Peyer's patch (tissue), 4 donors: ENCODE results near the gene BHLHE23. TPM values are rescaled to one million over a fixed set of nuclear protein-coding genes. Genes with fewer than 3 reads are reported as not detected.
A peak's percentile ranks its signal among the peaks of the same experiment; 100 is the strongest.

Source experiments
- DNase-seq, 3 donors: peaks; one replicate each; pipeline ENCODE4 v3.0.0-alpha.2; 2017 to 2019
- H3K27ac ChIP-seq, 4 donors: fragments of 200-600 bp; sonication (generic); one replicate each; pipeline ENCODE4 v1.5.1; 2016 to 2019
- H3K27me3 ChIP-seq, 2 donors: fragments of 200-600 bp; sonication (generic); one replicate each; pipeline ENCODE4 v1.5.1; 2019
- H3K36me3 ChIP-seq, 3 donors: fragments of 200-600 bp; sonication (generic); one replicate each; pipeline ENCODE4 v1.5.1; 2016 to 2019
- H3K4me1 ChIP-seq, 4 donors: fragments of 200-600 bp; sonication (generic); one replicate each; pipeline ENCODE4 v1.5.1; 2016 to 2019
- H3K4me3 ChIP-seq, 4 donors: fragments of 200-600 bp; sonication (generic); 1 replicate in 3 of 4; 2 replicates in 1 of 4; pipeline ENCODE4 v1.5.1; 2016 to 2019; ENCODE audit warnings: mild to moderate bottlenecking in 1 of 4
- H3K9me3 ChIP-seq, 4 donors: fragments of 200-600 bp; sonication (generic); one replicate each; pipeline ENCODE4 v1.5.1; 2016 to 2019; ENCODE audit warnings: mild to moderate bottlenecking in 1 of 4
- CTCF ChIP-seq, 6 experiments: fragments of 450-650 bp in 4 of 6; fragments of 200-600 bp in 2 of 6; sonication (generic) in 1 of 6; IDR thresholded peaks; one replicate each; pipeline ENCODE4 v1.5.1; 2017 to 2019; ENCODE audit warnings: antibody characterized with exemption in 6 of 6, mild to moderate bottlenecking in 3 of 6, moderate library complexity in 1 of 6
- POLR2A ChIP-seq, 2 donors: fragments of 450-650 bp; IDR thresholded peaks; one replicate each; pipeline ENCODE4 v1.5.1; 2017; ENCODE audit warnings: antibody characterized with exemption in 2 of 2, mild to moderate bottlenecking in 2 of 2, moderate library complexity in 2 of 2
- total RNA-seq, 4 donors: library from RNA; depleted of rRNA; stranded (reverse); fragments of >200 nt; gene quantifications; one replicate each; pipeline ENCODE4 v1.1.0, GENCODE V29; 2016

BHLHE23 gene
- total RNA-seq, 4 donors from 2014 or later = not detected

GRCh38 chr20:63028461-63028921 is 21.7 kb upstream of the BHLHE23 start:
- H3K27me3 ChIP-seq = peaks cover 0 to 4% of the 10 kb centered on the region in 2 donors
- TF ChIP-seq CTCF (IDR thresholded peaks at IDR 0.05) = no peak
- no peak for TF ChIP-seq POLR2A (IDR thresholded peaks at IDR 0.05)
- H3K9me3 ChIP-seq = no peaks in the 10 kb centered on the region
- peaks cover 0 to 2% (median 0%) of the 10 kb centered on the region in 4 donors for H3K4me1 ChIP-seq
- H3K4me3 ChIP-seq = no peak overlapping the region
- DNase-seq = peak in 1 of 3 donors; percentile 33
- no peak overlapping the region for H3K27ac ChIP-seq
- no peaks in the 10 kb centered on the region for H3K36me3 ChIP-seq

GRCh38 chr20:63027922-63028389 is 21.2 kb upstream of the BHLHE23 start:
- Histone ChIP-seq H3K4me1 (no peaks in the 10 kb centered on the region), H3K36me3 (no peaks in the 10 kb centered on the region), H3K9me3 (no peaks in the 10 kb centered on the region), H3K27me3 (peaks cover 0 to 4% of the 10 kb centered on the region in 2 donors), H3K4me3 (no peak overlapping the region), H3K27ac (no peak overlapping the region)
- TF ChIP-seq CTCF (IDR thresholded peaks at IDR 0.05) (no peak), POLR2A (IDR thresholded peaks at IDR 0.05) (no peak)
- peak in 1 of 3 donors; percentile 36 for DNase-seq

- Histone ChIP-seq H3K4me1 (no peaks in the 10 kb centered on the region), H3K4me3 (no peak overlapping the region), H3K36me3 (no peaks in the 10 kb centered on the region), H3K9me3 (no peaks in the 10 kb centered on the region), H3K27ac (no peak overlapping the region), H3K27me3 (peaks cover 0 to 4% of the 10 kb centered on the region in 2 donors)
- peak in 1 of 3 donors; percentile 16 for DNase-seq
- TF ChIP-seq POLR2A (IDR thresholded peaks at IDR 0.05) (no peak), CTCF (IDR thresholded peaks at IDR 0.05) (no peak)
Measured at GRCh38 chr20:63027221-63027921, 20.6 kb upstream of the BHLHE23 start.

- DNase-seq = peak in 1 of 3 donors; percentile 15
- Histone ChIP-seq H3K4me3 (no peak overlapping the region), H3K36me3 (no peaks in the 10 kb centered on the region), H3K27me3 (peaks cover 0 to 4% of the 10 kb centered on the region in 2 donors), H3K27ac (no peak overlapping the region), H3K9me3 (no peaks in the 10 kb centered on the region), H3K4me1 (no peaks in the 10 kb centered on the region)
- no peak for TF ChIP-seq POLR2A (IDR thresholded peaks at IDR 0.05)
- TF ChIP-seq CTCF (IDR thresholded peaks at IDR 0.05) = no peak
Measured at GRCh38 chr20:63026582-63027165, 19.9 kb upstream of the BHLHE23 start.

GRCh38 chr20:63025534-63026331 is 19.0 kb upstream of the BHLHE23 start:
- DNase-seq = peak in 1 of 3 donors; percentile 46
- no peaks in the 10 kb centered on the region for H3K36me3 ChIP-seq
- H3K27ac ChIP-seq = no peak overlapping the region
- H3K4me1 ChIP-seq = no peaks in the 10 kb centered on the region
- no peak overlapping the region for H3K4me3 ChIP-seq
- TF ChIP-seq CTCF (IDR thresholded peaks at IDR 0.05) (no peak), POLR2A (IDR thresholded peaks at IDR 0.05) (no peak)
- H3K9me3 ChIP-seq = no peaks in the 10 kb centered on the region
- H3K27me3 ChIP-seq = peaks cover 0 to 4% of the 10 kb centered on the region in 2 donors
